Hippocampal formation (tissue), 2 donors: ENCODE results near the gene JKAMP.
"Not testable (repeated sequence)": the region's sequence is repeated elsewhere in the genome, so short reads cannot be mapped to it uniquely, and the experiment has no call there.

Source experiments
- DNase-seq, 2 donors: peaks; one replicate each; lab custom pipeline; 2025; lab: John Stamatoyannopoulos, UW

Gene JKAMP, protein sequence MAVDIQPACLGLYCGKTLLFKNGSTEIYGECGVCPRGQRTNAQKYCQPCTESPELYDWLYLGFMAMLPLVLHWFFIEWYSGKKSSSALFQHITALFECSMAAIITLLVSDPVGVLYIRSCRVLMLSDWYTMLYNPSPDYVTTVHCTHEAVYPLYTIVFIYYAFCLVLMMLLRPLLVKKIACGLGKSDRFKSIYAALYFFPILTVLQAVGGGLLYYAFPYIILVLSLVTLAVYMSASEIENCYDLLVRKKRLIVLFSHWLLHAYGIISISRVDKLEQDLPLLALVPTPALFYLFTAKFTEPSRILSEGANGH

DNA sequence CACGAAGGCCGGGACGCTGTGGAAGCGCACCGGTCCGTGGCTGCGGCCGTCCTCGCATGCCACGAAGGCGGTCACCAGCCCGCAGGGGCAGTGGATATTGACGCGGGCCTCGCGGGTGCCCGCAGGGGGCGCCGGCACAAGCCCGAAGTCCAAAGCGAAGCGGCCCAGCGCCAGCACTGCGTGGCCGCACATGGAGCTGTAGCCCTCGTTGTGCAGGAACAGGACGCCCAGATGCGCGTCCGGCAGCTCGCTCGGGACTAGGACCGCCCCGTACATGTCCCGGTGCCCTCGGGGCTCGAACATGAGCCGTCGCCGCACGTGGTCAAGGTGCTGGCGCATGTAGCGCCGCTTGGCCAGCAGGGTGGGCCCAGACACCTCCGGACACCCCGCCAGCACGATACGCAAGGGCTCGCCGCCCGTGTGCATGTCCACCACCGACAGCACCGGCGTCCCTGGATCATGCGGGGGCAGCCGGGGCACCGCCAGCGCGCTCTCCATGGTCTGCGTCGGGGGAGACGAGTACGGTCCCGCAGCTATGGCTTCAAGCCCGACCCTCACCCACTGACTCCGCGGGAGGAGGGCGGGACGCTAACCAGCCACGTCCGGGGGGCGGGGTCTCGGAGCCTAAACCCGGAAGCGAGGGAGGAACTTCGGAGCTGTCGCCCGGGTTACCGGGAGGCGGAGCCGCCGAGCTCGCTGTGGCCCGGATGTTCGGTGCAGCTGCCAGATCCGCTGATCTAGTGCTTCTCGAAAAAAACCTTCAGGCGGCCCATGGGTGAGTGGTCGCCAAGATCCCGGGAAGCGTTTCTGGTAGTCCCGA lies at the start of gene JKAMP, which contains the start of gene L3HYPDH:
TSS of gene JKAMP (plus strand) at position 699 of the 820 bp plus-strand sequence. CDS start at position 772, 73 bp downstream.
TSS of gene L3HYPDH (minus strand) at position 590 of the 820 bp plus-strand sequence. CDS start at position 498, 92 bp downstream.
- peak; percentile 89 to 95 for DNase-seq

DNA sequence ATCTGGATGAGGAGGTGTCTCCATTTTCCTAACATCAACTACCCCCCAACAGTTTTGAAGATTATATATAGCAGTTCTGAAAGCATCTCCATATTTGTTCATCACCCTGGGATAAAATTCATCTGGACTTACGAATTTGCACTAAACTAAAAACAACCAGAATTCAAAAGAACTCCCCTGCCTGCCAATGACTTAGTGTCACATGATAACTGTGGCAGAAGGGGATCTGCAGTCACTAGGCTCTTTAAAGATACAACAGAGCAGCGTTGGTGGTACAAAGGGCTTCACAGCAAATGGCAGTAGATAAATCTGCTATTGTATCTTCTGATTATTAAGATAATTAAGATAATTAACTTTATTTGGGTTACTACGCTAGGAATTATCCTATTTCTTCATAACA lies 49.2 kb upstream of the JKAMP start:
- DNase-seq, result peak in 1 of 2 donors; percentile 40

DNA sequence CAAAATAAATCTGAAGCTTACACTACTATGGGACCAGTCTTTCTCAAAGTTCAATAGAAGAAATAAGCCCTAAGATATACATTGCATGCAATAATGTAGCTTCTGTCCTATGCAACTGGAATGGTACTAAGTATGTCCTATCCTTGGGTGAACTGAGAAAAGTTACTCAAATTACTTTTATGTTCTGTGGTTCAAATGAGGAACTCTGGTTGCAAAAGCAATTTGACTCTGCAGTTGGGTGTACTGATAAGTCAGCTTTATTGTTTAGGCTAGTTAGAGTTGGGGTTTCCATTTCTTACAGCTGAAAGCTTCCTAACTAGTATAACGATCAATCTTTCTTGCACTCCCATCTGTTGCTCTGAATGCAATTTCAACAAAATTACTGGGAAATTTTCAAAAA lies 48.3 kb upstream of the JKAMP start:
- no peak for DNase-seq

DNA sequence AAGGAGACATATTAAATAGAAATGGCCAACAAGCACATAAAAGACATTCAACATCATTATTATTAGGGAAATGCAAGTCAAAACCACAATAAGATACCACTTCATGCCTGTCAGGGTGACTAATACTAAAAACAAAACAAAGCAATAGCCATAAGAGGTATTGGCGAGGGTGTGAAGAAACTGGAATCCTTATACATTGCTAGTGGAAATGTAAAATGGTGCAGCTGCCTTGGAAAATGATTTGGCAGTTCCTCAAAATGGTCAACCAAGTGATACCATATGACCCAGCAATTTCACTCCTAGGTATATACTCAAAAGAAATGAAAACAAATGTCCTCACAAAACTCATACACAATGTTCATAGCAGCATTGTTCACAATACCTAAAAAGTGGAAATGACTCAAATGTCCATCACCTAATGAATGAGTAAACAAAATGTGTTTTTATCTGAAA lies 46.1 kb upstream of the JKAMP start:
- no peak for DNase-seq

DNA sequence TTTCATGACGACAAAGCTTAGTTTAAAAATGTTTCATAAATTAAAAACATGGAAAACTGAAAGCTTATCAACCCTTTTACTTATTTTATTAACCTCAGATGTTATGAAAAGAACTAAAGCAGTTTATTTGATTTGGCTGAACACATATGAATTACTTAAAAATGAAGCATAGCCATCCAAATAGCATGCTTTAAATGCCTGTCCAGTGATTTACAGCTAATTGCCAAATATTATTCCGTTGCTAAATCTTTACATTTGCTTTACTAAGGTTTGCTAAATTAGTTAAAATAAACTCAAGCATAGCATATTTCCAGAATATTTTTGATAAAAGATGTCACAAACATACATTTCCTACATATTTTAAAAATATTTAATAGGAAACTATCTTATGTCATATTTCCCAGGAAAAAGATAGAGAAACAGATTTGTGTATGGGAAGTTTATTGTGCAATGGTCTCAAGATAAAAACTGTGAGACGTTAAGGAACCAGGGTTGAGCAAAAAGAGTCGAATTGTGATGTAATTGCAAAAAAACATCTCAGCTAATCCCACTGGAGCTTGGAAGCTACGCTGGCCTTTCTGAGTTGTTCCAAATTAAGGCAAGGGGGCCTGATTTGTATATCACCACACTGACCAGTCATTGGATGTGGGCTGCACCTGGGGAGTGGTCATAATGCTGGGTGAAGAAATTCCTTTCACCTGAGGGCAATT lies 44.9 kb upstream of the JKAMP start:
- no peak for DNase-seq

DNA sequence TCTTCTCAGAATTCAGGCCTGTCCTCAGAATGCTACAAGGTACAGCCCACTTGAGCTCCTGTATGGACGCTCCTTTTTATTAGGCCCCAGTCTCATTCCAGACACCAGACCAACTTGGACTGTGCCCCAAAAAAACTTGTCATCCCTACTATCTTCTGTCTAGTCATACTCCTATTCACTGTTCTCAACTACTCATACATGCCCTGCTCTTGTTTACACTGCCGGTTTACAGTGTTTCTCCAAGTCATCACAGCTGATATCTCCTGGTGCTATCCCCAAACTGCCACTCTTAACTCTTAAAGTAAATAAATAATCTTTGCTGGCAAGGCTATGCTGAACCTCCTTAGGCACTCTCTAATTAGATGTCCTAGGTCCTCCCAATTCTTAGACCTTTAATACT lies 35.6 kb upstream of the JKAMP start:
- DNase-seq, result not testable (repeated sequence)

DNA sequence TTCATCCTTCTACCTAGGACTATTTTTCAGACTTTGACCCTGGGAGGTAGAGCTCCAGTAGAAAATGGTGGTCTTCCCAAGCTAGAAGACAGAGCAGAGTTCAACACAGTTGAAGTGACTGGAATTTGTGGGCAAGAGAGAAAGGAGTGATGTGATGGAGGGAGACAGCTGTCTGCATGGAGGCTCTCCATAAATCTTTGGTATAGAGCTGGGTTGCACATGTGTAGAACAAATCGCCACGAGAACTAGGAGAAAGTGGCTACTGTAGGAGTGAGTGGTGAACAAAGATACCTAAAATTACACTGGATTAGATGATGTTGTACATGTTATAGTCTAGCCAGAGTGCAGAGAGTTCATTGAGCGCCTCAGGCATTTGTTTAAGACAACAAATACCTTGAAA lies 33.6 kb upstream of the JKAMP start:
- no peak for DNase-seq

DNA sequence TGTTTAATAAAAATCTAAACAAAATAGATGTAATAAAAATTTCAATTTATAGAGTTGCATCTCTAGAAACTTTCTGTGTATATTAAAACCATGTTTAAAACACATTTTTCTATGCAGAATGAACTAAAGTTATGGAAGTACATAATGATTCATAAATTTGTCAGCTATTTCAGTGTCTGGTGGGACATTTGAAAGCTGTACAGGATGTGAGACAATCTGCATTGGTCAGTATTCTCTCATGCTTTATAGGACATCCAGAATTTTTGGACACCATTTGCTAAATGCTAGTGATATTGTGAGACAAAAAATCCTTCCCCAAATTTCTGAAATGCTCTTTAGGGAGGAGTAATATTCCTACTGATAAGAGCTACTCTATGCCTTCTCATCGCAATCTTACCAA lies 32.5 kb upstream of the JKAMP start:
- no peak for DNase-seq

DNA sequence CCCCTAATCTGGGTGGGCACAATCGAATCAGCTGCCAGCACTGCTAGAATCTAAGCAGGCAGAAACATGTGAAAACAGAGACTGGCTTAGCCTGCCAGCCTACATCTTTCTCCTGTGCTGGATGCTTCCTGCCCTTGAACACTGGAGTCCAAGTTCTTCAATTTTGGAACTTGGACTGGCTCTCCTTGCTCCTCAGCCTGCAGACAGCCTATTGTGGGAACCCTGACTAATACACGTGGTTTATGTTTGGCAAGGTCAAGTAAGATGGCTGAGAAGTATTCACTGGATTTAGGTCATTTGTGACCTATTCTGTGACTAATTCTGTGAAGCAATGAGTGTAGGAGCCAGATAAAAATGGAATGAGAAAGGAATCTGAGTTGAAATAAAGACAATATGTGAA lies 30.2 kb upstream of the JKAMP start:
- DNase-seq, result no peak

DNA sequence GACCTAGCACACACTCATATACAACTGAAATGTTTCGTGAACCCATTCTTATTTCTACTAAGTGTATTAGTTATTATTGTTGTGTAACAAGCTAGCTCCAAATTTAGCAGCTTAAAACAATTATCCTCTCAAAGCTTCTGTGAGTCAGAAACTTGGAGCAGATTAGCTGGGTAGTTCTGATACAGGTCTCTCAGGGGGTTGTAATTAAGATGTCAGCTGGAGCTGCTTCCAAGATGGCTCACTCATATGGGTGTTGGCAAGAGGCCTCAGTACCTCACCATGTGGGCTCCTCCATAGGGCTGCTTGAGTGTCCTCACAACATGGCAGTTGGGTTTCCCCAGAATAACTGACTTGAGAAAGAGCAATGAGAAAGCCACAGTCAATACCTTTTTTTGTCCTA lies 28.9 kb upstream of the JKAMP start:
- no peak for DNase-seq

DNA sequence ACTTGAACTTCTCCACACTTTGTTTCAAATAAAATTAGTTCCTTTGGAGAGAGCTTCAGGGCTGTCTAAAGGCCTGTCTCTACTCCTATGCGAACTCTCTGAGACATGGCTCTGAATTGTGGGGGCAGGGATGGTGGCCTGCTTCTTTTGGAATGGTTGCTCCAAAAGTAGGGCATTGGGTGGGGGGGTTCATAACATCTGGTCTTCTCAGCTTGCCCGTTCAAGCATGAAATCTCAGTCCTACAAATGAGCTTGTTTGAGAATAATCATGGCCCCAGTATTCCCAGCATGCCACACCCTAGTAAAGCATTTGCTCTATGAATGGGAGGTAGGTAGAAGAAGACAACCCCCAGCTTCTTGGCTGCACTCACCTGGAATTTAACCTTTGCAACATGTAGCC lies 25.8 kb upstream of the JKAMP start:
- DNase-seq, result no peak

DNA sequence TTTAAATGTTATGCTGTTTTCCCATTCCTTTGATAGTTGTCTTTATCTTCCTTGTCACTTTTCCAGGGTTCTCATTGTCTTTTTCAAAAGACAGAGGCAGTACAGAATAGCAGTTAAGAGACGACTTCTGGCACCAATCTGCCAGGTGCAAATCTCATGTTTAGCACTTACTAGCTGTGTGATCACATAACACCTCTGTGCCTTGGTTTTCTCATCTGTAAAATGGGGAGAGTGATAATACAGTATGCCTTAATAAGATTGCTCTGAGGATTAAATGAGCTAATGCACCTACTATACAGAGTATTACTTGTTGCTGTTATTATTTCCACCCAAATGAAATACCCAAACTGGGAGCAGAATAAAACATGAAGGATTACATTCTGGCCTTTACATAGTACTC lies 23.9 kb upstream of the JKAMP start:
- no peak for DNase-seq

DNA sequence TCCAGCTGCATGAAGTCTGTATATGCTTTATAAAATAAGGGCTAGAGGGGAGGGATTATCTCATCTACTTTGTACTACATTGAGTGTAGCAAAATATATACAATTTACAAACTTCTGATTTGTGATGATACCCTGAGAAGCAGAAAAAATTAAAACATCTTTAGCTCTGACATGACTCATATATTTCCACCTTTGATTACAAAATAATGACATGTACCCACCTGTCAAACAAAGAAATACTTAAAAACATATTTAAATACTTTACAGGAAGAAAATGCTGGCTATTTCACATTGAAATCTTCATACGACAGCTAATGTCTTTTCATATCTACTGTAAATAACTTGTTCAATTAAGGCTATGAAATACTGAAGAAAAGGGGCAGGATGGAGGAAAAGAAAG lies 22.4 kb upstream of the JKAMP start:
- no peak for DNase-seq

DNA sequence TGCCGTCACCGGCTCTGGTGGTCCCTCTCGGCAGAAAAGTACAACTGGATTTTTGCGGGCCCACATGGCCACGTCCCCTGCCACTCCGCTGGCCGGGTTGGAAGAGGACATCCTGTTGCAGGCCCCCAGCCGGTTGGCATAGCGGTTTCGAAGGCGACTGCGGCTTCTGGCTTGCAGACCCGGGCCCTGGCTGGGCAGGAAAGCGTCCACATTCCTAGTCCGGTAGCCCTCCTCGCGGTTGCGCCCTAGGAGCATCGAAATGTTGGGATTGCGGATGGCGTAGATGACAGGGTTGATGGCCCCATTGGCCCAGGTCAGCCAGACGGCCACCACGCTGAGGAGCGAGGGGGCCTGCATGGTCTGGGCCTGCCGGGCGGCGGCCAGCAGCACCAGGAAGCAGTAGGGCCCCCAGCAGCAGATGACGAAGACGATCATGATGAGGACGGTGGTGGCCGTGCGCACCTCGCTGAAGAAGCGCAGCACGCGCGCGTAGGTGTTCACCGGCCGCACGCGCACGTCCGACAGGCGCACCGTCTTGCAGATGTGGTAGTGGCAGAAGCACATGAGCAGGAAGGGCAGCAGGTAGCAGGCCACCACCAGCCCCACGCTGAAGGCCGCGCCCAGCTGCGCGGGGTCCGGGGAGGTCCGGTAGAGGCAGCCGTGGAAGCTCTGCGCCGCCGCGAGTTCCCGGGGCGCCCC lies 20.4 kb upstream of the JKAMP start:
- DNase-seq, result no peak

DNA sequence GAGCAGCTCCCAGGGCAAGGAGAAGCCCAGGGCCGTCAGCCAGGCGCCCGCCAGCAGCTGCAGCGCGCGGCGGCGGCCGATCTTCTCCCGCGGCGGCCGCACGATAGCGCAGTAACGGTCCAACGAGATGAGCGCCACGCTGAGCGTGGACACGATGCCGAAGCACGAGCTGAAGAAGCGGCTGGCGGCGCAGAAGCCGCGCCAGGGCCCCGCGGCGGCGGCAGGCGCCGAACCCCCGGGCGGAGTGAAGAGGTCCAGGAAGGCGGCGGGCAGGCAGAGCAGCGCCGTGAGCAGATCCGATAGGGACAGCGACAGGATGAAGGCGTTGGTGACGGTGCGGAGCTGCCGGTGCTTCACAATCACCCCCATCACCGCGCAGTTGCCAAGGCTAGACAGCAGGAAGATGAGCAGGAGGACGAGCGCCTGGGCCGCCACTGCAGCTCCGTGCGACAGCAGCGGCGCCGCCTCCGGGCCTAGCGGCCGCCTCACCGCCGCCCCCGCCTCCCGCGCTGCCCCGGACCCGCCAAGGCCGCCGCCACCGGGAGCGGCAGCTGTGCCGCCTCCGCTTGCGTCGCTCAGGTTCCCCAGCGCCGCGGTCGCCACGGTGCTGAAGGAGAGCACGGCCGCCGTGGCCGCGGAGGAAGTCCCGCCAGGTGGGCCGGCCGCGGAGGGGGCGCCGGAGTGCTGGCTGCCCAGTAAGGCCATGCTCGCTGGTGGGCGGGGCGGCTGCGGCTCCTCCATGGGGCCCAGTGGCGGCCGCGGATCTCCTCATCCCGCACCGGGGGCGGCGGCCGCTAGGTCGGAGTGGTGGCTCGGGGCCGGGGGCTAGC lies 19.6 kb upstream of the JKAMP start:
- DNase-seq, result peak; percentile 17 to 57

DNA sequence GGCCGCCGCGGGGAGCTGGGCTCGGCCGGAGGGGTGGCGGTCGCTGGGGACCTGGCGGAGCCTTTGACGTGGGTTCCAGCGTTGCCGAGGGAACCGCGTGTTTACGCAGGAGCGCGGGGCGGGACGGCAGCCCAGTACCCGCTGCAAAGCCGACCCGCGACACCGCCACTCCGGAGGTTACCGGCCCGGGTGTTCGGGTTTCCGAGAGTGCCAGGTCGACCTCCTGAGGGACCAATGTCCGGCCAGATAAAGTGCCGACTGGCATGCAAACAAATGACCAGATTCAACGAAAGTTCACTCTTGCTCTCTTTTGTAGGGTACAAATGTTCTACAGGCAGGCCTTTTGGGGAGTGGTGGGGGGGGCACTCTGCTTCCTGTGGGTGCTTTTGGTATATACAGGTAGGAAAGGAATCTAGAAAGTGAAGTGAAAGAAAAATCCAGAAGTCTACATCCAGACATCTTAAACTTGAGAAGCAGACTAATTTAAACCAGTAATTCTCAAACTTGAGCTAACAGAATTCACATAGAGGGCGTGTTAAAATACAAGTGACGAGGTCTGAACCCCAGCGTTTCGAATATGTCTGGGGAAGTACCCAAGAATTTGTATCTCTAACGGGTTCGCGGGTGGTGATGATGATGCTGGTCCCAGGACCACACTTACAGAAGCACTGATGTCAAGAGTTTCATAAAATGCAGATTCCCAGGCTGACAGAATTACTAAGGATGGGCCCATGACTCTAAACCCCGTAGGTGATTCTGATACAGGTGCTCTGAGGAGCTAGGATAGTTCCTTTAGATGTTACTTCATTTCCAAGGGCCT lies 18.8 kb upstream of the JKAMP start, which contains the start of gene GPR135:
TSS of gene GPR135 (minus strand) at position 65 of the 820 bp plus-strand sequence. CDS start 154 bp downstream, outside the sequence.
- peak in 1 of 2 donors; percentile 57 for DNase-seq

DNA sequence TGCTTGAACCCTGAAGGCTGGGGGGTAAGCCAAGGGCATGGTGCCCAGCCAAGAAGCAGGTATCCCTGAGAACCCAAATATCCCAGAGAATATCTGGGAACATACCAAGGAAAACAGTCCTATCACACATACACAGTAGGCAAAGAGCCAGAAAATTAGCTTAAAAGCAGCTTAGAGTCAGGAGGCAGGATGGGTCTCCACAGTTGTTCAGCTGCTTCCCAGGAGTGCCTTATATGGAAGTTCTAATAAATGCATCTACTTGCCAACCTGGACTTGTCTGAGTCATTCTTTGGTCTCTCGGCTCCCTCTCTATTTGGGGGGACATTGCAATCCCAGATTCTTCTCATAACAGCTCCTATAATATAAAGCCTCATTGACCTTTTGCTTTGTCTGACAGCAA lies 10.1 kb upstream of the JKAMP start:
- DNase-seq, result no peak

DNA sequence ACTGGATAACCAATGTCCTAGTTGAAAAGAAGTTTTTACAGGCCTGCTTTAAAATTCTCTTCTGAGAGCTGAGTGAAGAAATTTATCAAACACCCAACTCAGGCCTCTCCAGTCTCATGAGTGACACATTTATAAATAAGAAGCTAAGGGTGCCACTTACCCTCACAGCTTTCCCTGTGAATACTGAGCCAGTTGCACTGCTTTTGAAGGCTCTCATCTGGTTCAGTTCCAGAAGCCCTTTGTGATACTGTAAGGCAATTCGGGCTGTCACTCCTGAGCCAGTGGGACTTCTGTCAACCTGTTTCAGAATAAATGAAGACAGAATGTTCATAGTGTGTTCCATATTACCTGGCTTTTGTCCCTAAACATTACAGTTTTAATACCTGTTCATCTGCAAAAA lies 8.6 kb upstream of the JKAMP start:
- no peak for DNase-seq

DNA sequence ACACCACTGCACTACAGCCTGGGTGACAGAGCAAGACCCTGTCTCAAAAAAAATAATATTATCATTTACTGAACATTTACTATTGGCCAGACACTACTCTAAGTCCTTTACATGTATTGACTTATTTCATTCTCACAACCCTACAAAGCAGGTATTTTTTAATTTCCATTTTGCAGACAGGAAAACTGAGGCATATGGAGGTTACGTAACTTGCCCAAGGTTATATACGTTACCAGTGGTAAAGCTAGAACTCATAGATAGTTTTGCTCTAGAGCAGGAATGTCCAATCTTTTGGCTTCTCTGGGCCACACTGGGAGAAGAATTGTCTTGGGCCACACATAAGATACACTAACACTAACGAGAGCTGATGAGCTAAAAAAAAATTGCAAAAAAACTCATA lies 5.8 kb upstream of the JKAMP start:
- no peak for DNase-seq

DNA sequence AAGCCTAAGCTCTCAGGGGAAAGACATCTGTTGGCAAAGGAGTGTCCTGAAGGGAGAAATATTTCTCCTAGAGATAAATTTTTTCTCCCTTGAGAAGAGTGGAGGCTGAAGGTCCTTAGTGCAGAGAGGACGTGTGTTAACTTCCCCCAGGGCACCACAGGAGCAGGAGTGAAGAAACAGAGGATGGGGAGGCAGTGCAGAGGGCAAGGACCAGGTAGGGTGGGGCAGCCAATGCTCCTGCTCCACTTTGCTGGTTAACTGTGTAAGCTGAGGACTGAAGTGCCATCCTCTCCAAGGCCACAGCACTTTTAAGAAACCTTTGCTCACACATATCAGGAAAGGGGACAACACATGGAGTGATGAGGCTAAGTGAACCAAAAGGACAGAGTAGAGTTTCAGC lies 4.2 kb upstream of the JKAMP start:
- no peak for DNase-seq
